HG03139 (cell line): Measurements from ENCODE around the gene CD164.
"Not testable (repeated sequence)": the region's sequence is repeated elsewhere in the genome, so short reads cannot be mapped to it uniquely, and the experiment has no call there.

Experiments used
- ATAC-seq: cut with Tn5 transposase; IDR thresholded peaks from one replicate; pipeline ENCODE4 v1.9.1; 2021; ENCODE audit not compliant: unreplicated experiment

CD164 gene

DNA sequence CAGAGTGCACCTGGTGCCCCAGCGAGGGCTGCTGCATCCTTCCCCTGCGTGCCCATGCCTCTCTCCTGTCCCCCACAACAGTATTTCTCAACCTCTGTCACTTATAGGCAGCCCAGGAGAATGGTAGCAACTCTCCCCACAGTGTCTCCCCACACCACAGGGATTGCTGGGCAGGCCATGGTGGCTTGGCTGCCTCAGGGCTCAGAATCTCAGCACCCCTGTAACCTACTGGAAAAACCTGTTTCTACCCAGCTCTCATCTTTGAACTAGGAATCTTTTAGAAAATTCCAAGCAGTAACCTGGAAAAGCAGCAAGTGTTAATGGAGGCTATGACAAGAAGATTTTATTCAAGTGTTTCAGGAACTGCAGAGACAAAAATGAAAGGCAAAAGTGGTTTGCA, 38.0 kb downstream of the CD164 start:
- no peak for ATAC-seq

DNA sequence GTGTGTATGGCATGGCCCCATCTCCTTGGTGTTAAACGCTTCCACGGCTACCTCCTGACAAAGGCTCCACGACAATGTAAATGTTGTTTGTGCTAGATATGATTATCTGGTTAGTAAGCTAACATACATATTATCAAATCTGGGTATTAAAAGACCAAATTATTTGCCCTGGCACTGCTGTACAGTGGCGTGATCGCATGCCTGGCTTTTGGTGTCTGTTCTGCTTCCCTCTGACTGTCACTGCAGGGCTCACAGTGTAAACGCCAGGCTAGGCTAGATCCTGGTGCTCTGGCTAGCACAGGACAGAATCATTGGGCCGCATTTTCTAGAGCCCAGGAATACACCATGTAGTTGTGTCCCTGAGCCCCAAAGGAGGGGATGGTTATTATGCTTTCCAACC, 38.7 kb downstream of the CD164 start:
- ATAC-seq: no peak

DNA sequence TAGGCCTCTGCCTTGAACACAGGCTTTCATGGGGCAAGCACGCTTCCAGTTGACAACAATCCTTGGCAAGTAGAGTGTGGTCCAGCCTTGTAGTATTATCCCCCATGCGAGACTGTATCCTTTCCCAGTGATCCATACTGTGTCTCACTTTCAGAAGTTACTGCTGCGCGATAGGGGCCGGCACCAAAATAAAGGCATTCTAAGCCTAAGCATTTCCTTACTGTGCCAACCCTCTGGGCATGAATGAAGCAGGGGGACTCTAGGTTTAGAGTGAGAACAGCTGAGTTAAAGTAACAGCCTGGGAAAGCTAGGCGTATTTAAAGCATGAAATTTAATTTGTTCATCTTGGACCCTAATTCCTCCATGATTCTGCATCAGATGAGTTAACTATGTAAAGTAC, 39.4 kb downstream of the CD164 start:
- no peak for ATAC-seq

DNA sequence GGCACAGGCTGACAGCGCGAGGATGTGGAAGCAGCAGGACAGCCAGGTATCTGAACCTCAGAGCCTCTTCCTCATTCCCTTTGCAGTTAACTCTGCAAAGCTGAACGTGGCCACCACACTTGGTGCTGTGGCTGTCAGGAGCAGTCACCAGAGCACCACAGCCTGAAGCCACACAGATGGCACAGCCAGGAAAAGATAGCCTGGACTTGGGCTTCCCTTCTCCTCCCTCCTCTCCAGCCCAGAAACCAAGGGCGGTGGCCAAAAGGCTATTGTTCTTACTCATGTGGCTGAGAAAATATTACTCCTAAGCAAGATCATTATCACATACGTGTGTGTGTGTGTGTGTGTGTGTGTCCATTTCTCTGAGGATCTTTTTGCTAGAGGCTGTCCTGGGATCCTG, 39.8 kb downstream of the CD164 start:
- ATAC-seq: no peak

DNA sequence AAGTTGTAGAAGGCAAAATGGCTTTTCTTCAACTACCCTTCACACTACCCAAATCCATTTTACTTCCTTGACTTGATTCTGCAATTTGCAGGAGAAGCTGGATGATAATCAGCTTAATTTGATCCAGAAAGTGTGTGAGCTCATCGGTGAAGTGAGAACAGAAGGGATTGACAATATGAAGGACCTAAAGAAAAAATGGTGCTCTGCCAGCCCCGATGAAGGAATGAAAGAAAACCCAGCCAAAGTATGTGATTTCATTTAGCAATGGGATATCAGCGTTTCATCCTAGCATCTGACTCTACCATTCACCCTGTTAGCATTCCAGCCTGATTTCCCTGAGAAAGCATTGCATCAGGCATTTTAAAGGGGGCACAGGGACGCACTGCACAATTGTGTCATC, 41.5 kb downstream of the CD164 start:
- no peak for ATAC-seq

DNA sequence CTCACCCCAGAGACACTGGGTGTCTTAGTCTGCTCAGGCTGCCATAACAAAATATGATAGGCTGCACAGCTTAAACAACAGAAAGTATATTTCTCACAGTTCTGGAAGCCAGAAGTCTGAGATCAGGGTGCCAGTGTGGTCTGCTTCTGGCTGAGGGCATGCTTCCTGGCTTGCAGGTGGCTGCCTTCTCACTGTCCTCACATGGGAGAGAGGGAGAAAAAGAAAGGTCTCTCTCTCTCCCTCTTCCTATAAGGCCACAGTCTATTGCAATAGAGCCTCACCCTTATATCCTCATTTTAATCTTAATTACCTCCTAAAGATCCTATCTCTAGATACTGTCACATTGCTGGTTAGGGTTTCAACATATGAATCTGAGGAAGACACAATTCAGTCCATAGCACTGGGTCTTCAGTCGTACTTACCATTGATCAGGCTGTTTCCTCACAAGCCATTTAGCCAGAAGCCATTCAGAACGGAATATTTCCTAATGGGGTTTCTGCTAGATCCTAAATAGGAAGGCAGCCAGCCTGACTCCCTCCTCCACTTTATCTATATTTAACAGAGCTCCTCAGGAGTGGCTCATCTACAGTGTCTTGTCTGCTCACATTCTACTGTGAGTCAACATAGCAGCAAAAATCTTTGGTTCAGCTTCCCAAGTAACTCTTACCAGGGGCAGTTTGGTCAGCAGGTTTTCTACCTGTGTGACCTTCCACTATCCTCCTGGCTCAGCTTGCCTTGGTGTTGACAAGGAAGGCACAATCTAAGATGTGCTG, 42.2 kb downstream of the CD164 start:
- ATAC-seq: no peak

DNA sequence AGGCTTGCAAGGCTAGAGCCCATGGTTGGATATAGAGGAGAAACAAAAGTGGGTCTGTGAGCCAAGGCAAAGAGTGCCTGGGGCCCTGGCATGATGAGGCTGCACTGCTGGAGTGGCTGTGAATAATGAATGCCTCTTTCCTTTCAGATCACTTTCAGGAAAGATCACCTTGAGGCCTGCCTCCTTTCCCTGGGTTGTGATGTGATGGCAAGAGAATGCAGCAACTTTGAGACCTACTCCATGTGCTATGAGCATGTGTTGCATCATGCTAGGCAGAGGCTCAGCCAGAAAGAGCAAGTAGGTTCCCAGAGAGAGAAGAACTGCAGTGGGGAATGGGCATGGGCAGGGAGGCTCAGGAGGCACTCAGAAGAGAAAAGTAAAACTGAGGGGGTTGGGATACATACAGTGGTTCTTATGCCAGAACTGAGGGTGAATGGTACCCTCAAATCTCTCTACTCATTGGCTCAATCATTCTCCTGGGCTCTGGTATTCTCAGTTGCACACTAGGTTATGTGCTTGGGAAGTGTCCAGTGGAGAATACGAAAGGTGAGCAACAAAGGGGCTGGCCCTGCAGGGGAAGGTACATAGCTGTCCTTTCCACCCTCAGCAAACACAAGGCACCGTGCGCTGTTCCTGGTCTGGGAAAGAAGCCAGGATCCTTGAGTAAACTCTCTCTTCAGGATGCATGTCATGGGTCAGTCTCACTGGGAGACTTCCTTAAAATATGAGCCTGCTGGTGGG, 45.9 kb downstream of the CD164 start:
- no peak for ATAC-seq

DNA sequence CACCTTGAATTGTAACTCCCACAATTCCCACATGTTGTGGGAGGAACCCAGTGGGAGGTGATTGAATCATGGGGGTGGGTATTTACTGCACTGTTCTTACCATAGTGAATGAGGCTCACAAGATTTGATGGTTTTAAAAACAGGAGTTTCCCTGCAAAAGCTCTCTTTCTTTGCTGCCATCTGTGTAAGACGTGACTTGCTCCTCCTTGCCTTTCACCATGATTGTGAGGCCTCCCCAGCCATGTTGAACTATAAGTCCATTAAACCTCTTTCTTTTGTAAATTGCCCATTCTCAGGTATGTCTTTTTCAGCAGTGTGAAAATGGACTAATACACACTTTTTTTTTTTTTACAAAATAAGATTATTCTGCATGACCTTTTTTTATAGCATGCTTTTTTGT, 48.4 kb downstream of the CD164 start:
- ATAC-seq: not testable (repeated sequence)

DNA sequence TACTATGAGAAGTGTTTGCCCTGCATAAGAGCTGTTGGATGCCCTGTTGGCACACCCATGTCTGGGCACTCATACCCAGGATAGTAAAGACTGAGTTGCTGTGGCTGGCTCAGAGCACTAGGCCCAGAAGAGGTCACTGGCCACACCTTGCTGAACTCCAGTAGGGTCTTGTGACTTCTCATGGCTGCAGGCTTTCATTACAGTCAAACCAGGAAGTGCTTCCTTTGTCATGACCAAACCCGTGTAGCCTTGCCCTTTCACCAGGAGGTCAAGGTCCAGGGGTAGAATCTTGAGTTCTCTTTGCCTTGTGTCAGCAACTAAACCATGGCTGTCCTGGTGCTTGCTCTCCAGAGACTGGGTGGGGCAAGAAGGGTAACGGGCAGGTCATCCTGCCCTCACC, 49.5 kb downstream of the CD164 start:
- ATAC-seq: no peak

DNA sequence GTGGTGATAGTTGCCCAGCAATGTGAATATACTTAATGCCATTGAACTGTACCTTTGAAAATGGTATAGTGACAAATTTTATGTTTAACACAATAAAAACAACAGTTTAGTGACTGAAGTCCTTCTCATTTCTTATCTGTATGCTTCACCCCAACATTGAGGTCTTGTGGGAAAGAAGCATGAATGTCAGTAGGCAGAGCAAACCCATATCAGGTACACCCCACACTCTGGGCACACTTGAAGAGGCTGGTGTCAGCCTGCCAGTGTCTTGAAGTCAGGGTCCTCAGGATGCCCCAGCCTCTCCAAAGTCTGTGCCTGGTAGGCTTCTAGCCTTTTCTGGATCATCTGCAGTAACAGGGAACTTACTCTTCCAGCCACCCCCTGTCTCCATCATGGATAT, 51.2 kb downstream of the CD164 start:
- no peak for ATAC-seq

DNA sequence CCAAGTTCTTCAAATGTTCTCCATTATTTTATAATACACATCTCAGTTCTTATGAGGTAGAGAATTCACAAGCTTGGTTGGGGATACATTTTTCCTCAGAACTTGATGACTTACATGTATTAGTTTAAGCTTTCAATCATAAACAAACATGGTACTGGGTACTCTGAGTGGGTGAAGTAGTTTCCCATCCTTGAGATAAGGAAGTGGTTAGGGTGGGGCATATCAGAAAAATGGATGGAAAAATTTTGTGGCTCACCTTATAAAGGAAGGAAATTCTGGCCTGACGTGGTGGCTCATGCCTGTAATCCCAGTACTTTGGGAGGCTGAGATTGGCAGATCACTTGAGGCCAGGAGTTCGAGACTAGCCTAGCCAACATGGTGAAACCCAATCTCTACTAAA, 52.0 kb downstream of the CD164 start:
- ATAC-seq: no peak

DNA sequence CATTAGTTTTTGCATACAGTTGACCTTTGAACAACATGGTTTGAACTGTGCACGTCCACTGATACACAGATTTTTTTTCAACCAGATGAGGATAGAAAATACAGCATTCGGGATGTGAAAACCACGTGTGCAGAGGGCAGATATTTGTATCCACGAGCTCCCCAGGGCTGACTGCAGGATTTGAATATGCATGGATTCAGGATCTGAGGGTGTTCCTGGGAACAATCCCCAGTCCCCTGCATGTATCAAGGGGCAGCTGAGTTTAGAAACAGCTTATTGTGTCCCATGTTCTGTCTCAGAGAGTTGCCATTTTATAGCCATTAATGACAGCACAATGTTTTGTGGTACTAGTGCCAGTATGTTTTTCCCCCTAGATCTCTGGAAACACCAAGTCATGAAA, 53.6 kb downstream of the CD164 start:
- ATAC-seq: no peak

DNA sequence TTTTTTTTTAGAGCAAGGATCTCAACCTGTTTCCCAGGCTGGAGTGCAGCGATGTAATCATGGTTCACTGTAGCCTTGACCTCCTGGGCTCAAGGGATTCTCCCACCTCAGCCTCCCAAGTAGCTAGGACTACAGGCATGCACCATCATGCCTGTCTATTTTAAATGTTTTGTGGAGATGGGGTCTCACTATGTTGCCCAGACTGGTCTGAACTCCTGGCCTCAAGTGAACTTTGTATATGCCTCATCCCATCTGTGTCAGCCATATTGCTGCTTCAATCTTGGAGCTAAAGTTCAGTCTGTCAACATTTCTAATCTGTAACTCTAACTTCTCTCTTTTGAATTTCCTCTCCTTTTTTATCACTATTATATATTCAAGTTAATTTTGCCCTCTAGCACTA, 54.3 kb downstream of the CD164 start:
- ATAC-seq: no peak

DNA sequence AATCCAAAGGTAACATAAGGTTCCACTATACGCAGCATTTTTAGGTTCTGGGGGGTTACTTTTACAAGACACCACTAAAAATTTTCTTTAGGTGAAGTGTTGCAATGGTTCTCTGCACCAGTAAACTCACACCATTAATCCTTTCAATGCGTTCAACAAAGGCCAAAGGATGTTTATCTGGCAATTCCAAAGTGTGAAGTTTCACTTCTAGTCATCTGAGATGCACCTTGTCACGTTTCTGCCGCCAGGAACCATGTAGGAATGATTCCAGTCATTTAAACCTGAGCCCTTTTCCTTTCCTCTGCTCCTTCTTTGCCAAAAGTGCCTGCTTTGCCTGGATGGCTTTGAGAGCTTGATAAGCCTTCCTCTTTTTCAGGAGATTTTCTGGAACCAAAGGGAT, 54.8 kb downstream of the CD164 start:
- no peak for ATAC-seq

DNA sequence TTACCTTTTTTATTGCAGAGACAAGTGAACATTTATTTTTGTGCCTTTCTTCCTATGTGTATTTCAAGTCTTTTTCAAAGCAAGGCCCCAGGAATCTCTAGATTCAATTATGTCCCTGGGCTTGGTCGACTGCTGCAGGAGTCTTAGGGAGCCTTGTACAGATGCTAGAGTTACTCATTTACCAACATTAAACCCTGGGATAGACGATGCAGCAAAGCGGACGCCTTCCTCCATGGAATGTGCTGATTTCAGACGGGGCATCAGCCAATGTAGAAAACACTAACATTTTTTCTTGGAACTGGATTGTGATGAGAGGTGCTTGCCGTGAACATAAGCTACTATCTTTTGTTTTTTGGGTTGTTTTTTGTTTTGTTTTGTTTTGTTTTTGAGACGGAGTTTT, 55.9 kb downstream of the CD164 start:
- no peak for ATAC-seq

DNA sequence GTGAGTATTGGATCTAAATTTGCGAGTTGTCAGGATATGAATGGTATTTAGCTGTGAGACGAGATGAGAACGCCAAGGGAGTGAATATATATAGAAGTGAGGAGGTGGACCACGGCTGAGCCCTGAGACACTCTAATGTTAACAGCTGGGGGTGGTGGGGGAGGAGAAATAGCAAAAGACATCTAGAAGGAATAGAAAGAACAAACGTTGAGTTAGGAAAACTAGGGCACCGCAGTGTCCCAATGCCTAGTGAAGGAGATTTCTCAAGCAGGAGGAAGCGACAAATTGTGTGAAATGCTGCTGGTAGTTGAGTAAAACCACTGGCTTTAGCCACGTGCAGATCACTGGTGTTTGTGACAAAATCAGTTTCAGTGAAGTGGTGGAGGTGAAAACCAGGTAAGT, 56.9 kb downstream of the CD164 start:
- no peak for ATAC-seq

DNA sequence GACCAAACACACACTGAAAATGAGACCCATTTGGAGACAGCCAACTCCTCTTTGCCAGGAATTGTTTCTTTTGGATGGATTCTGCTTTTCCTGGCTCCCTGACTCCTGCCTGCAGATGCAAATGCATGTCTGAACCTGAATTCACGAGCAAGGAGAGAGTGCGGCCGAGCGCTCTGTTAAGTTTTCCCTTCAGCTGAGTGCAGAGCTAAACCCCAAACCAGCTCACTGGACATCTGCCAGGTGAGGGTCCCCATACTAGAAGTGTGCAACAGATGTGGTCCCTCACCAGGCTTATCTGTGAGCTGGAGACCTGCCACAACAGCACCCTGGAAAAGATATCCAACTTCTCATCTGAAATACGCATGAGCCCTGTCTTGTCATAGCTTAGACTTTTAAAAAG, 59.0 kb downstream of the CD164 start:
- ATAC-seq: no peak

DNA sequence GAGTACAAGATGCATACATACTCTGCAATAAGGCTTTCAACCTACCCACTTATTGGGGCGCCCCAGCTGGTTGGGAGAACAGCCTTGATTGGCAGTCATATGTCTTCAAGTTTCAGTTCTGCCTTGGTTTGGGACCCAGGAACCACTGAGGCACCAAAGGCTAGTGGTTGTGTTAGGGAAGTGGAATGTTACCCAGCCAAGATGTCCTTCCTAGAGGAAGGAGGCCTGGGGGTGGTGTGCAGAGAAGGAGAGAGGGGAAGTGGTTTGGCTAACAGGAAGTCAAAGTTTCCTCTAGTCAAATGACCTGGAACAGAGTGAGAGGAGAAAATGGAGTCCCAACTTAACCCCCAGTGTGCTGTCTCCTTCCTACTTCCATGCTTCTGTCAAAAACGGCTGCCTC, 59.4 kb downstream of the CD164 start:
- ATAC-seq: peak; percentile 72

DNA sequence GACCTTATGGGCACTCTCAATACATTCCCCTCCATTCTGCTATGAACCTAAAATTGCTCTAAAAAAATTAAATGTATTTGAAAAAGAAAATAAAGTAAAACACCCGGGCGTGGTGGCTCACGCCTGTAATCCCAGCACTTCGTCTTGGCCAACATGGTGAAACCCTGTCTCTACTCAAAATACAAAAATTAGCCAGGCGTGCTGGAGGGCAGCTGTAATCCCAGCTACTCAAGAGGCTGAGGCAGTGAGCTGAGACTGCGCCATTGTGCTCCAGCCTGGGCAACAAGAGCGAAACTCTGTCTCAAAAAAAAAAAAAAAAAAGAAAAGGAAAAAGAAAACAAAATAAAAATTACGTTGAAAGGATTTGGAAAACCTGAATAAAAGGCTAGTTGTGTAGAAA, 60.5 kb downstream of the CD164 start:
- ATAC-seq: no peak

DNA sequence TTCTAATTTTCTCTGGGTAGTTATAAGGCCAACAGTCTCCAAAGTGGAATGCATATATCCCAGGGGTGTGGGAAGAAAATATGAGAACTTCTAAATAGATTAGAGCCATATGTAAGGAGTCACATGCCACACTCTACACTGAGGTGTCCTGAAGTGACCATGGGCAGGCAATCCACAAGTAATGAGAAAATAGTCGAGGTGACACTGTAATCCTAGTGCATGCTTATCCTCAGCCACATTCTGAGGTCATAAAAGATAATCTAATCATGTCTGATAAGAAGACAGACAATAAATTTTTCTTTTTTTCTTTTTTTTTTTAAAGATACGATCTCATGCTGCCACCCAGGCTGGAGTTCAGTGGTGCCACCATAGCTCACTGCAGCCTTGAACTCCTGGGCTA, 62.2 kb downstream of the CD164 start:
- ATAC-seq: no peak

DNA sequence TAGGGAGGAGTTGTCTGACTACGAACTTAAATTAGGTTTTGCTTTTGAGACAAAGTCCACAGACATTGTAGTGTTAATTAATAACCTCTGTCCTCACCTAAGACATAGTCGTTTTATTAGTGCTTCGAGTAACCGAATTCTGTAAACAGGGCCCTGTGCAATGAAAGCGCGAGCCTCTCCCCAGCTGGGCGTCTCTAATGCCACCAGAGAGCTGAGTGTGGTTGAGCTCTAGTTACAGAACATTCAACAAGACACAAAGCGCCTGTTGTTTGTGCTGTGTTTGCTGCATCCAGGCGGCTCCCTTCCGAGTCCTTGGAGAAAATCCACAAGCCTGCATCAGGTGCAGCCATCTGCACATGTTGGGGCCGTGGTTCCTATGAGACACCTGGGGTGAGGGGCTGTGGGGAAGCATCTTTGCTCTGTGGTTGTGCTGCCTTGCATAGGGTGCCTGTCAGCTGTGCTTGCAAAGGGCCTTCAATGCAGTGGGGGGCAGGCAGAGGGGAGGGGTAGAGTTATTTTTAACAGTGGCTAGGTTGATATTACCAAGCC, 63.9 kb downstream of the CD164 start:
- no peak for ATAC-seq

DNA sequence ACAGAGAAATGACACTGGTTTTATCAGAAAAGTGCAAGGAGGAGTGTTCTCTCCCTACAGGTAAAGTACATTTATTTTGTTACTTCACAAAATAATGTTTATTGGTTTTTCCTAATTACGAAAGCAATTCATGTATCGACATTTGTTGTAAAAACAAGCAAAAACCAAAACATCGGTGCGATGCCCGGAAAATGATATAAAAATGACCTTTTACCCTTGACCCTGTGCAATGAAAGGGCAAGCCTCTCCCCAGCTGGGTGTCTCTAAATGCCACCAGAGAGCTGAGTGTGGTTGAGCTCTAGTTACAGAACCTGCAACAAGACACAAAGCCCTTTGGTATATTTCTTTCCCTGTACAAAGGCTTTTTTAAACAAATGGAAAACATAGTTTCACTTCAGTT, 65.4 kb downstream of the CD164 start:
- ATAC-seq: no peak
